Spleen (tissue), 11 donors: Measurements from ENCODE around the gene ADORA2B. TPM values are rescaled to one million over a fixed set of nuclear protein-coding genes. Genes with fewer than 3 reads are reported as not detected.

Experiments
- DNase-seq: peaks from one replicate; pipeline ENCODE4 v3.0.0-alpha.2; 2020
- H3K27ac ChIP-seq, 8 donors: fragments of 200-600 bp; sonication (generic) in 7 of 8; 1 replicate in 4 of 8; 2 replicates in 4 of 8; pipeline versions ENCODE4 v1.5.0 to v1.8.0; 2016 to 2021; ENCODE audit warnings: inconsistent platforms in 4 of 8, mild to moderate bottlenecking in 4 of 8, moderate library complexity in 1 of 8
- H3K27me3 ChIP-seq, 7 donors: fragments of 200-600 bp; sonication (generic) in 6 of 7; replicated peaks in 1 of 7; 1 replicate in 4 of 7; 2 replicates in 3 of 7; pipeline versions ENCODE4 v1.5.0 to v1.8.0; 2016 to 2021; ENCODE audit warnings: inconsistent platforms in 3 of 7, mild to moderate bottlenecking in 1 of 7
- H3K36me3 ChIP-seq, 6 donors: fragments of 200-600 bp; sonication (generic) in 5 of 6; 1 replicate in 4 of 6; 2 replicates in 2 of 6; pipeline versions ENCODE4 v1.5.0 to v1.8.0; 2016 to 2021; ENCODE audit warnings: inconsistent platforms in 2 of 6
- H3K4me1 ChIP-seq, 6 donors: fragments of 200-600 bp; sonication (generic) in 5 of 6; 1 replicate in 3 of 6; 2 replicates in 3 of 6; pipeline versions ENCODE4 v1.5.0 to v1.8.0; 2016 to 2021; ENCODE audit warnings: inconsistent platforms in 3 of 6
- H3K4me3 ChIP-seq, 8 donors: fragments of 200-600 bp; sonication (generic) in 7 of 8; 1 replicate in 4 of 8; 2 replicates in 4 of 8; pipeline versions ENCODE4 v1.5.0 to v1.8.0; 2016 to 2021; ENCODE audit warnings: inconsistent platforms in 4 of 8, mild to moderate bottlenecking in 4 of 8, moderate library complexity in 2 of 8
- H3K9me3 ChIP-seq, 8 donors: fragments of 200-600 bp; sonication (generic) in 7 of 8; 1 replicate in 4 of 8; 2 replicates in 4 of 8; pipeline versions ENCODE4 v1.5.0 to v1.8.0; 2016 to 2021; ENCODE audit warnings: inconsistent platforms in 4 of 8
- POLR2A ChIP-seq, 3 donors: fragments of 450-650 bp; IDR thresholded peaks; one replicate each; pipeline ENCODE4 v1.5.1; 2017; ENCODE audit warnings: antibody characterized with exemption in 3 of 3, mild to moderate bottlenecking in 1 of 3
- POLR2AphosphoS5 ChIP-seq, 3 donors: sonication (generic); formaldehyde crosslinking; IDR thresholded peaks; one replicate each; pipeline ENCODE4 v1.5.1; 2017; ENCODE audit warnings: antibody characterized with exemption in 3 of 3
- WGBS, 5 donors: extraction: QIAGEN DNeasy Blood & Tissue Kit in 3 of 5; methylation state at CpG; one replicate each; pipeline versions ENCODE4 v1.1.5 to v1.1.7; 2013 to 2018; 5-methylcytosine and 5-hydroxymethylcytosine counted together
- intact Hi-C: fragments of 100-400 bp; cut with DNase I; formaldehyde crosslinking; loops from one replicate; pipeline ENCODE4 v1.15.0; 2023; ENCODE audit warnings: low total_unique reads
- polyA plus RNA-seq, 3 donors: library from polyadenylated mRNA; stranded (reverse); fragments of 200-250 nt; gene quantifications; one replicate each; pipeline ENCODE4 v1.2.1, GENCODE V29; 2013
- total RNA-seq, 7 donors: library from RNA; depleted of rRNA in 3 of 7; stranded (reverse); fragments of >200 nt in 3 of 7; fragmentation: NEBNext Ultra II Directional in 4 of 7; extraction: Animal tissue kit (Norgen Biotek cat#: 25700) in 4 of 7; gene quantifications; one replicate each; pipeline versions ENCODE4 v1.1.0 to v1.2.1, GENCODE V29; 2016 to 2021
- TF ChIP-seq, protein P1 (sequence below), 11 experiments: fragments of 200-600 bp in 7 of 11; fragments of 450-650 bp in 4 of 11; sonication (generic) in 4 of 11; IDR thresholded peaks in 8 of 11; conservative IDR thresholded peaks in 3 of 11; 1 replicate in 7 of 11; 2 replicates in 4 of 11; pipeline versions ENCODE4 v1.4.0 to v1.8.0; 2016 to 2021; ENCODE audit warnings: antibody characterized with exemption in 11 of 11, inconsistent platforms in 4 of 11, mild to moderate bottlenecking in 1 of 11
- donor health status: healthy with polysubstance abuse.
- donor health status: DM: no; HTN: no; CAD: no; lungs with moderate emphysema.
- donor health status: DM: no; HTN: no; CAD: no.
- donor health status: Bipolar disorder and iron deficiency.
- donor health status: healthy.
- donor health status: DM: no; HTN: no; CAD: no.
- donor health status: DM: yes; HTN: yes; CAD: no.

The ADORA2B gene
- total and polyA plus RNA-seq, 10 donors = 0.13 to 2.7 (median 0.77) TPM; not detected in 2

DNA sequence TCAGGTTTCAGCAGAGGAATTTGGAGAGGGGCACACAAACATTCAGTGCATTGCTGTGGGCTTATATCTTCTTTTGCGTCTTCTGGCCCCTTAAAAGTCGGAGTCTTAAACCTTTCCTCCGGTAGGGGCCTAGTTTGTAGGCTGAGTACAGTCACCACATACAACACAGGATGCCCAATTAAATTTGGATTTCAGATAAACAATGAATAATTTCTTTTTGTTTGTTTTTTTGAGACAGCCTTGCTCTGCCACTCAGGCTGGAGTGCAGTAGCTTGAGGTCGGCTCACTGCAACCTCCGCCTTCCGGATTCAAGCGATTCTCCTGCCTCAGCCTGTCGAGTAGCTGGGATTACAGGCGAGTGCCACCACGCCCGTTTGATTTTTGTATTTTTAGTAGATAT is 26.7 kb upstream of the ADORA2B start:
- TF ChIP-seq, protein P1, sequence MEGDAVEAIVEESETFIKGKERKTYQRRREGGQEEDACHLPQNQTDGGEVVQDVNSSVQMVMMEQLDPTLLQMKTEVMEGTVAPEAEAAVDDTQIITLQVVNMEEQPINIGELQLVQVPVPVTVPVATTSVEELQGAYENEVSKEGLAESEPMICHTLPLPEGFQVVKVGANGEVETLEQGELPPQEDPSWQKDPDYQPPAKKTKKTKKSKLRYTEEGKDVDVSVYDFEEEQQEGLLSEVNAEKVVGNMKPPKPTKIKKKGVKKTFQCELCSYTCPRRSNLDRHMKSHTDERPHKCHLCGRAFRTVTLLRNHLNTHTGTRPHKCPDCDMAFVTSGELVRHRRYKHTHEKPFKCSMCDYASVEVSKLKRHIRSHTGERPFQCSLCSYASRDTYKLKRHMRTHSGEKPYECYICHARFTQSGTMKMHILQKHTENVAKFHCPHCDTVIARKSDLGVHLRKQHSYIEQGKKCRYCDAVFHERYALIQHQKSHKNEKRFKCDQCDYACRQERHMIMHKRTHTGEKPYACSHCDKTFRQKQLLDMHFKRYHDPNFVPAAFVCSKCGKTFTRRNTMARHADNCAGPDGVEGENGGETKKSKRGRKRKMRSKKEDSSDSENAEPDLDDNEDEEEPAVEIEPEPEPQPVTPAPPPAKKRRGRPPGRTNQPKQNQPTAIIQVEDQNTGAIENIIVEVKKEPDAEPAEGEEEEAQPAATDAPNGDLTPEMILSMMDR (IDR thresholded peaks at IDR 0.05 in 8 of 11, conservative IDR thresholded peaks at IDR 0.05 in 3 of 11) = no peak
- TF ChIP-seq POLR2A (IDR thresholded peaks at IDR 0.05) = no peak
- TF ChIP-seq POLR2AphosphoS5 (IDR thresholded peaks at IDR 0.05) = no peak
- peaks cover 0 to 8% (median 5%) of the 10 kb centered on the region in 8 donors for H3K9me3 ChIP-seq
- intact Hi-C loops = no loop called here

DNA sequence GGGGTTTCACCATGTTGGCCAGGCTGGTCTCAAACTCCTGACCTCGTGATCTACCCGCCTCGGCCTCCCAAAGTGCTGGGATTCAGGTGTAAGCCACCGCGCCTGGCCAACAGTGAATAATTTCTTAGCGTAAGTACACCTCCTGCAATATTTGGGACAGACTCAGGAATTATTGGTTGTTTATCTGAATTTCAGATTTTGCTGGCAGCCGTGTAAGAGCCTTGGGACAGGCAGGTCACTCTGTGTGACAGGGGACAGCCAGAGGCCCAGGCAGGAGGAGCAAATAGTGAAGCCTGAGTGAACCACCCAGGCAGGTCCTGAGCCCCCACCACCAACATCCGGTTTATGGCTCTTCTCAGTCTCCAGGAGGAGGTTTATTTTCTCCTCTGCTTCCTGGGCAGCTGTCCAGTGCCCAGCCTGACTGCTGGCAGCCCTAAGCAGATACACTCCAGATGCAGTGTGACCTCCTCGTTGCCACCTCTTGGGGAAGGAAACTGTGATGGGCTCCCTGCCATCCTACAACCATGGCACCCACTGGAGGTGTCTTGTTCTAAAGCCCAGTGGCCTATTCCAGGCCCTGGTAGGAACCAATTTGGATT is 26.2 kb upstream of the ADORA2B start:
- peaks cover 0 to 10% (median 2%) of the 10 kb centered on the region in 6 donors for H3K4me1 ChIP-seq
- TF ChIP-seq POLR2AphosphoS5 (IDR thresholded peaks at IDR 0.05) (no peak), POLR2A (IDR thresholded peaks at IDR 0.05) (no peak)
- TF ChIP-seq, protein P1 (IDR thresholded peaks at IDR 0.05 in 8 of 11, conservative IDR thresholded peaks at IDR 0.05 in 3 of 11) = no peak
- intact Hi-C loops = no loop called here
- no peak for DNase-seq
- H3K4me3 ChIP-seq = no peak overlapping the region
- no peak overlapping the region for H3K27ac ChIP-seq
- WGBS, 5 donors = 79 to 89% (median 87%) methylated on average over 9 of the region's 9 CpGs
- H3K36me3 ChIP-seq = no peaks in the 10 kb centered on the region
- H3K27me3 ChIP-seq = peaks cover 2 to 39% (median 14%) of the 10 kb centered on the region in 7 donors
- peaks cover 0 to 8% (median 5%) of the 10 kb centered on the region in 8 donors for H3K9me3 ChIP-seq

More for the DNA sequence above, 26.7 kb upstream of the ADORA2B start:
- Histone ChIP-seq H3K4me3 (no peak overlapping the region), H3K4me1 (peaks cover 0 to 10% (median 2%) of the 10 kb centered on the region in 6 donors), H3K27ac (no peak overlapping the region), H3K36me3 (no peaks in the 10 kb centered on the region), H3K27me3 (peaks cover 2 to 39% (median 14%) of the 10 kb centered on the region in 7 donors)
- WGBS, 5 donors = 94 to 96% (median 96%) methylated on average over 11 of the region's 11 CpGs
- DNase-seq = no peak

DNA sequence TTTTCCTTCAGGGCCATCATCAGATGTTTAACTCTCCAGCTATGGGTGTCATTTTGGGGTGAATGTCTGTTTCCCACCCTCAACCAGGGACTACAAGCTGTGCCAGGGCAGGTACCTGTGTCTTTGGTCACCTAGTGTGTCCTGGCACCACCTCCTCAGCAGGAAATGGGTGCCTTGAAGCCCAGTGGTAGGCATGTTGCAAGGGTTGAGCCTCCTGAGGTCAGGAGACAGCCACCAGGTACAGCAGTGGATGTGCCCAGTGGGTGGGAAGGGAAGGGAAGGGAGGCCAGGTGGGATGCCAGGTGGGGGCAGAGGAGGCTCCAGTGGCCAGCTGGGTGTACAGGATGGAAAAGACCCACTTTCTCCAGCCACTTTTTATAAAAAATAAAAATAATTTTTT is 25.5 kb upstream of the ADORA2B start:
- peaks cover 2 to 39% (median 14%) of the 10 kb centered on the region in 7 donors for H3K27me3 ChIP-seq
- peaks cover 0 to 8% (median 5%) of the 10 kb centered on the region in 8 donors for H3K9me3 ChIP-seq
- H3K27ac ChIP-seq = no peak overlapping the region
- H3K4me1 ChIP-seq = peaks cover 0 to 10% (median 2%) of the 10 kb centered on the region in 6 donors
- no peak overlapping the region for H3K4me3 ChIP-seq
- TF ChIP-seq POLR2AphosphoS5 (IDR thresholded peaks at IDR 0.05) = no peak
- TF ChIP-seq POLR2A (IDR thresholded peaks at IDR 0.05) = no peak
- TF ChIP-seq, protein P1 (IDR thresholded peaks at IDR 0.05 in 8 of 11, conservative IDR thresholded peaks at IDR 0.05 in 3 of 11) = no peak
- no peaks in the 10 kb centered on the region for H3K36me3 ChIP-seq
- no peak for DNase-seq
- intact Hi-C loops = no loop called here

DNA sequence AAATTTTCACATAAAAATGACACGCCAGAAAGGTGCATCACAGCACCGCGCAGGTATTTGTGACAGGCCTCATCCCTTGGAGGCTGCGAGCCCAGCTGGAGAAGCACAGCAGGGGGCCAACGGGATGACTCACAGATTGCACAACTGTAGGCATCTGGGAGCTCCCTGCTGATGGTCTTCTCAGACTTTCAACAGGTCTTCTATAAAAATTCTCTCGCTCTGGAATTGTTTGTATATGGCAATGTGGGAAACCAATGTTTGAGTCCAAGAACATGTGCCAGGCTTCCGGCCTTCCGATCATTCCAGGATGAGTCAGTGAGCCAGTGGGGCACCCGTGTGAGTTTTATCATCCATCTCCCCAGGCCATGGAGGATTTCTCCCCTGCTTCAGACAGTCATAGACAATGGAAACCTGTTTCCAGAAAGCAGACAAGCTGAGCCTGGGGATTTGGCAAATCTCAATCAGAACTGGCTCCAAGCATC is 24.1 kb upstream of the ADORA2B start:
- H3K27me3 ChIP-seq = peaks cover 2 to 48% (median 14%) of the 10 kb centered on the region in 7 donors
- intact Hi-C loops = no loop called here
- H3K4me3 ChIP-seq = no peak overlapping the region
- no peak for DNase-seq
- TF ChIP-seq, protein P1 (IDR thresholded peaks at IDR 0.05 in 8 of 11, conservative IDR thresholded peaks at IDR 0.05 in 3 of 11) = no peak
- TF ChIP-seq POLR2A (IDR thresholded peaks at IDR 0.05) = no peak
- peaks cover 0 to 10% (median 2%) of the 10 kb centered on the region in 6 donors for H3K4me1 ChIP-seq
- no peak overlapping the region for H3K27ac ChIP-seq
- H3K36me3 ChIP-seq = no peaks in the 10 kb centered on the region
- peaks cover 0 to 8% (median 5%) of the 10 kb centered on the region in 8 donors for H3K9me3 ChIP-seq
- 81 to 92% (median 88%) methylated on average over 9 of the region's 9 CpGs for WGBS, 5 donors
